Measurements from ENCODE around the gene CPT1A. TPM values are rescaled to one million over a fixed set of nuclear protein-coding genes. Genes with fewer than 3 reads are reported as not detected.

CPT1A gene
- polyA plus RNA-seq, 1 of the 3 experiments (the other 2 are of a cell fraction) = 31.2 TPM

DNA sequence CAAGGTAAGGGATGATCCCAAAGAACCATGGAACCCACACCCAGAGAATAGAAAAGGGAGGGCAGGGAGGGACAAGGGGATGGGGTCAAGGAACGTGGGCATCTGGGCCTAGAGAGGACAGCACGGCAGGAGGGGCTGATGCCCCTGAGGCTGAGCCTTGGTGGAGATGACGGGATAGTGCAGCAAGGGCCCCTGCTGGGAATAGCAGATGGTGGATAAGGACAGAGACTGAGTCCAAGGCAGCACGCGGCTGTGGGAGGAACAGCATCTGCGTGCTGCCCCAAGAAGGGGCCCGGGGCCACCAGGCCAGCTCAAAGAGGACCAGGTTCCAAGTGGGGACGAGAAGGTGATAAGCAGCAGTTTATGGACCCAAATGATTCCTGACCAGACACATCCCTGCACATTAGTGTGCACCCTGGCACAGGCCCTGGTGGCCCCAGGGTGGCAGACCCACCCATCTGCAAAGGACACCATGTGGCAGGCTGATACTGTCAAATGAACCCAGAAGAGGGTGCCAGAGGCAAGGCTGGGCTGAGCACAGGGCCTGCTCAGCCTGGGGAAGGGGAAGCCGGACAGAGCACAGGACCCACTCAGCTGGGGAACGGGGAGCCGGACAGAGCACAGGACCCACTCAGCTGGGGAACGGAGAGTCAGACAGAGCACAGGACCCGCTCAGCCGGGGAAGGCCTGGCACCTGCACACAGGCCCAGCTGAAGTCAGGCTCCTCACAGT, 77.6 kb downstream of the CPT1A start:
- DNase-seq = peak; percentile 67
- no peaks in the 10 kb centered on the region for H4K20me1 ChIP-seq (ENCODE audit: insufficient read depth)
- H3K4me2 ChIP-seq = no peak overlapping the region
- H3K9me2 ChIP-seq = no peaks in the 10 kb centered on the region
- no peak overlapping the region for H2AFZ ChIP-seq (ENCODE audit: low read depth)
- H3K9me3 ChIP-seq = no peaks in the 10 kb centered on the region
- H3F3A ChIP-seq (replicated peaks; ENCODE audit: insufficient read depth) = no peaks in the 10 kb centered on the region
- peak overlapping the region in 1 of 2 experiments; percentile 43; a peak in 2 of 4 replicates for H3K27ac ChIP-seq (ENCODE audit: low read depth in 2 of 2, low read length in 1 of 2)
- H3K79me2 ChIP-seq (ENCODE audit: insufficient read depth) = no peaks in the 10 kb centered on the region
- ChIA-PET POLR2A (no interaction called here), CTCF (interaction anchor here (0.9 to 1.7 kb wide), 2 partner anchors 127 to 325 kb away, joined by 3 to 7 read pairs; no protein-coding TSS in a partner anchor)
- H3K9ac ChIP-seq = no peak overlapping the region
- TF ChIP-seq, protein P1, sequence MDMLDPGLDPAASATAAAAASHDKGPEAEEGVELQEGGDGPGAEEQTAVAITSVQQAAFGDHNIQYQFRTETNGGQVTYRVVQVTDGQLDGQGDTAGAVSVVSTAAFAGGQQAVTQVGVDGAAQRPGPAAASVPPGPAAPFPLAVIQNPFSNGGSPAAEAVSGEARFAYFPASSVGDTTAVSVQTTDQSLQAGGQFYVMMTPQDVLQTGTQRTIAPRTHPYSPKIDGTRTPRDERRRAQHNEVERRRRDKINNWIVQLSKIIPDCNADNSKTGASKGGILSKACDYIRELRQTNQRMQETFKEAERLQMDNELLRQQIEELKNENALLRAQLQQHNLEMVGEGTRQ (IDR thresholded peaks at IDR 0.05; ENCODE audit: borderline replicate concordance, low read depth, low read length) = no peak
- TF ChIP-seq, protein P2, sequence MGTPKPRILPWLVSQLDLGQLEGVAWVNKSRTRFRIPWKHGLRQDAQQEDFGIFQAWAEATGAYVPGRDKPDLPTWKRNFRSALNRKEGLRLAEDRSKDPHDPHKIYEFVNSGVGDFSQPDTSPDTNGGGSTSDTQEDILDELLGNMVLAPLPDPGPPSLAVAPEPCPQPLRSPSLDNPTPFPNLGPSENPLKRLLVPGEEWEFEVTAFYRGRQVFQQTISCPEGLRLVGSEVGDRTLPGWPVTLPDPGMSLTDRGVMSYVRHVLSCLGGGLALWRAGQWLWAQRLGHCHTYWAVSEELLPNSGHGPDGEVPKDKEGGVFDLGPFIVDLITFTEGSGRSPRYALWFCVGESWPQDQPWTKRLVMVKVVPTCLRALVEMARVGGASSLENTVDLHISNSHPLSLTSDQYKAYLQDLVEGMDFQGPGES (IDR thresholded peaks at IDR 0.05; ENCODE audit: low read depth, low read length) = no peak
- TF ChIP-seq SMC3 (IDR thresholded peaks at IDR 0.05; ENCODE audit: low read depth, low read length) (0 out of 2 replicates have a peak, but pooled peaks have one; percentile 15), RAD21 (IDR thresholded peaks at IDR 0.05; ENCODE audit: low read length) (peak; percentile 54), ELF1 (IDR thresholded peaks at IDR 0.05) (no peak), GATA2 (CRISPR knock-in tag; IDR thresholded peaks at IDR 0.05) (peak; percentile 34; the same call in 1 of the 2 replicates)
- H3K36me3 ChIP-seq (replicated peaks in 1 of 2; ENCODE audit: control insufficient read depth in 1 of 2, insufficient read depth in 2 of 2, low read length in 1 of 2) = peaks cover 8 to 41% of the 10 kb centered on the region in 2 experiments
- H3K4me3 ChIP-seq (ENCODE audit: low read depth in 2 of 2, low read length in 1 of 2) = no peak overlapping the region
- H3K4me1 ChIP-seq (ENCODE audit: control insufficient read depth in 1 of 2, insufficient read depth in 2 of 2, low read depth in 1 of 2, low read length in 1 of 2) = peaks cover 0 to 20% of the 10 kb centered on the region in 2 experiments; a peak in 1 of 4 replicates
- 94% methylated on average over 13 of the region's 14 CpGs for WGBS (ENCODE audit: low lambda C conversion rate)
- H3K27me3 ChIP-seq (ENCODE audit: insufficient read depth) = no peaks in the 10 kb centered on the region

DNA sequence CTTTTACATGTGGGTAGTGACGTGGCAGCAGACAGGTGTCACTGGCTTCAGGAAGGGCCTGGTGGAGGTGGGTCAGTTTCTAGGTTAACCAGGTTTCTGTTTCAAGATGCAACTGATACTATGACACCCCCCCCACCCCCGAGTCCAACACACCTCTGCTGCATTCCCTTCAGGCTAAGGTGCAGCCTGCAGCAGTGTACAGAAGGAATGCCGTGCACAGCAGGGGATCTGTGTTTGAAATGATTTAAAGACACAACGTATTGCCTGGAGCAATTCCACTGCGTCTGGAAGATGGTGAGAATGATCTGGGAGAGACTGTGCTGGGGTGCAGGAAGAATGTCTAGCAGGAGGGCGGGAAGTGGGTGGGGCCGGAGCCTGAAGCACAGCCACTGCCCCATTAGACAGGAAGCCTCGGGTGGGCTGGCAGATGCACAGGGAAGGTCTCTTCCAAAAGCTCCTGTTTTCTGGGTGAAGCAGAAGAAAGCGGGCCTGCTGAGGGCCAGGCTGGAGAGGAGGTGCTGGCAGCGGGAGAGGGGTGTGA, 78.5 kb downstream of the CPT1A start:
- Histone ChIP-seq H3K4me1 (ENCODE audit: control insufficient read depth in 1 of 2, insufficient read depth in 2 of 2, low read depth in 1 of 2, low read length in 1 of 2) (peaks cover 0 to 20% of the 10 kb centered on the region in 2 experiments; a peak in 1 of 4 replicates), H2AFZ (ENCODE audit: low read depth) (no peak overlapping the region), H3K27me3 (ENCODE audit: insufficient read depth) (no peaks in the 10 kb centered on the region), H3K36me3 (replicated peaks in 1 of 2; ENCODE audit: control insufficient read depth in 1 of 2, insufficient read depth in 2 of 2, low read length in 1 of 2) (peaks cover 7 to 39% of the 10 kb centered on the region in 2 experiments), H3K9ac (no peak overlapping the region), H3K4me3 (ENCODE audit: low read depth in 2 of 2, low read length in 1 of 2) (no peak overlapping the region), H3K27ac (ENCODE audit: low read depth in 2 of 2, low read length in 1 of 2) (peak overlapping the region in 1 of 2 experiments; percentile 43; a peak in 2 of 4 replicates), H3K9me3 (no peaks in the 10 kb centered on the region), H3F3A (replicated peaks; ENCODE audit: insufficient read depth) (no peaks in the 10 kb centered on the region), H4K20me1 (ENCODE audit: insufficient read depth) (no peaks in the 10 kb centered on the region), H3K4me2 (no peak overlapping the region), H3K79me2 (ENCODE audit: insufficient read depth) (no peaks in the 10 kb centered on the region), H3K9me2 (no peaks in the 10 kb centered on the region)
- CTCF ChIA-PET = interaction anchor here (0.9 to 1.7 kb wide), 2 partner anchors 127 to 326 kb away, joined by 3 to 7 read pairs; no protein-coding TSS in a partner anchor
- DNase-seq = peak; percentile 47
- POLR2A ChIA-PET = interaction anchor here (0.6 kb wide), 1 partner anchor 103 kb away, joined by 3 read pairs; no protein-coding TSS in a partner anchor
- WGBS (ENCODE audit: low lambda C conversion rate) = 81% methylated on average over 10 of the region's 10 CpGs
- TF ChIP-seq TAF1 (IDR thresholded peaks at IDR 0.05; ENCODE audit: borderline replicate concordance, low read depth, low read length) = no peak
- TF ChIP-seq TEAD4 (IDR thresholded peaks at IDR 0.05; ENCODE audit: borderline replicate concordance, insufficient read depth) = no peak
- TF ChIP-seq, protein P1 (IDR thresholded peaks at IDR 0.05; ENCODE audit: borderline replicate concordance, low read depth, low read length) = no peak
- no peak for TF ChIP-seq JUND (IDR thresholded peaks at IDR 0.05)

All from SK-N-SH (cell line).